Right lobe of liver (tissue), 4 donors: Measurements from ENCODE around the gene RAPGEF2.

Experiments used
- CTCF ChIP-seq, 4 donors: fragments of 200-600 bp in 3 of 4; fragments of 450-650 bp in 1 of 4; IDR thresholded peaks; one replicate each; pipeline versions ENCODE4 v1.5.1 to v1.8.0; 2016 to 2022; ENCODE audit warnings: antibody characterized with exemption in 4 of 4, mild to moderate bottlenecking in 2 of 4
- POLR2A ChIP-seq: fragments of 450-650 bp; IDR thresholded peaks from one replicate; pipeline ENCODE4 v1.6.1; 2017; ENCODE audit warnings: antibody characterized with exemption, mild to moderate bottlenecking
- donor health status: DM: no; HTN: no; CAD: no.
- donor health status: DM: no; HTN: no; CAD: no.
- donor health status: DM: no; HTN: yes; CAD: no.

- no peak for TF ChIP-seq CTCF (IDR thresholded peaks at IDR 0.05)
- no peak for TF ChIP-seq POLR2A
Measured at GRCh38 chr4:159193046-159193620, 90.3 kb downstream of the RAPGEF2 start.
